Stimulated activated CD4-positive, alpha-beta T cell treated with anti-CD3 and anti-CD28 coated beads, Interleukin-15, amount 100 ng/mL, for 48 hours (primary cell): Measurements from ENCODE around the gene GDNF.
"Not testable (repeated sequence)": the region's sequence is repeated elsewhere in the genome, so short reads cannot be mapped to it uniquely, and the experiment has no call there.

Experiments used
- DNase-seq, 2 donors: peaks; one replicate each; pipeline ENCODE4 v3.0.0-alpha.2; 2020; ENCODE audit warnings: low read depth in 2 of 2

Gene GDNF, protein sequence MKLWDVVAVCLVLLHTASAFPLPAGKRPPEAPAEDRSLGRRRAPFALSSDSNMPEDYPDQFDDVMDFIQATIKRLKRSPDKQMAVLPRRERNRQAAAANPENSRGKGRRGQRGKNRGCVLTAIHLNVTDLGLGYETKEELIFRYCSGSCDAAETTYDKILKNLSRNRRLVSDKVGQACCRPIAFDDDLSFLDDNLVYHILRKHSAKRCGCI

DNA sequence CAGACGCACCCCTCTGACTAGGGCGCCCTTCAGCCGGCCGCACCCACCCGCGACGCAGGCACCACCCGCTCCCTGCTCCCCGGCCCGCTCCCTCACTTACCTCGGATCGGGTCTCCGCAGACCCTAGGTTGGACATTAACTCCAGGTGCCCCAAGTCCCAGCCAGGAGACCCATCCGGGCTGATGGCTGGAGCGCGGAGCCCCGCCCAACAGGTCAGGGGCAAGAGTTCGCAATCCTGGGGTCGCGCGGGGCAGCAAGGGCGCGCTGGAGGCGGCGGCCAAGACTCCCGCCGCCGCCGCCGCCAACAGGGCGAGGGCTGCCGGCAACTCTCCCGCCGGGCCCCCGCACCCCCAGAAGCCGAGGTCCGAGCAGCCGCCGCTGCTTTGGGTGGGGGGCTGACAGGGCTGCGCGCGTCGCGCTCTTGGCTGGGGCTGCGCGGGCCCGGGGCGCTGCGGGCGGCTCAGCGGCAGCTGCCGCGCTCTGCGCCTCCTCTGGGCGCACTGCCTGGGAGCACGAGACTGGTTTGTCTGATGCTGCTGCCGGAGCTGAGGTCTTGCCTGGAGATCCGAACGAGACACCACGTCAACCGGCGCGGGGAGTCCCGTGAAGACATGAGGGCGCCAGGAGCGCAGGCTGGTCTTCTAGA is at the start of gene GDNF:
Gene GDNF, minus strand, starts transcription at position 635 of the 646 bp plus-strand sequence. CDS start 5,245 bp downstream, outside the sequence.
- DNase-seq = no peak

DNA sequence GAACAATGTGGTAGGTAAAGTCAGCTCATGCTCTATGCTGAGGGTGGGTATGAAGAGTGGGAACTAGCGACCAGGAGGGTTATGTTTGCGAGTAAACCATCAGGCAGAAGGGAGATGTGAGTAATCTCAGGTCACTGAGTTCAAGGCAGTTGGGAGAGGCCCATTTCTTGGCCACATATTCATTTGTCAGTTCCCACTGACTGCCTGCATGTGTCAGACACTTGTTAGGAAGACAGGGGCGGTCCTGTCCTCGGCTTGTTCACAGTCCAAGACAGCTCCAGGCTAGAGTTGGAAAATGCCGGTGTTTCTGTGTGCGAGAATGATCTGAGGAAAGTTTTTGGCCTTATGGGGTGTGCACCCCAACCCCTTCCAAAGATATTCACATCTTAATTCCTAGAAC is 48.6 kb upstream of the GDNF start:
- no peak for DNase-seq

DNA sequence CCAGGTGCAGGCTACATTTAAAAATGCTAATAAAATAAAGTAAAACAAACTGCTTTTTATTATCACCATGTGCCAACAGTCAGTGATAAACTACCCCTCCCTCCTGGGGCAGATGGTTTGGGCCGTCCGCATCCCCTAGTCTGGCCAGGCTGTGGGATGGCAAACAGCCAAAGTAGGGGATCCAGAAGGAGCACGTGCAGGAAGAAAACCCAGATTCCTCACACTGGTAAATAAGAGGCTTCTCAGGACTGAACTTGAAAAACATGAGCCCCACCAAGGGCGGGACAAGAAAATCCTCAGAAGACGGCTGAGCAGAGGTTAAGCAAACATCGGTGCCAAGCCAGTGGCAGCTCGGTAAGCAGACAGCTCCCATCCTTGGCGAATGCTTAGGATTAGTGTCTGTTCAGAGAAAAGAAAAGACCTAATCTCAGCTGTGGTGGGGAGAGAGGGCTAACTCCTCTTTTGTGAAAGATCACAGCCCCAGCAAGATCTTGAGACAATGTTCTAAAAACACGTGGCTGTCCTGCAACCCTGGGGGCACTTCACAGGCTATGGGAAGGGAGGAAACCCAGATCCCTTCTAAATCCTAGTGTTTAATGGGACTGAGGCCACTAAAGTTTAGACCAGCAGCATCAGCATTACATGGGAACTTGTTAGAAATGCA is 46.5 kb upstream of the GDNF start:
- DNase-seq = no peak

DNA sequence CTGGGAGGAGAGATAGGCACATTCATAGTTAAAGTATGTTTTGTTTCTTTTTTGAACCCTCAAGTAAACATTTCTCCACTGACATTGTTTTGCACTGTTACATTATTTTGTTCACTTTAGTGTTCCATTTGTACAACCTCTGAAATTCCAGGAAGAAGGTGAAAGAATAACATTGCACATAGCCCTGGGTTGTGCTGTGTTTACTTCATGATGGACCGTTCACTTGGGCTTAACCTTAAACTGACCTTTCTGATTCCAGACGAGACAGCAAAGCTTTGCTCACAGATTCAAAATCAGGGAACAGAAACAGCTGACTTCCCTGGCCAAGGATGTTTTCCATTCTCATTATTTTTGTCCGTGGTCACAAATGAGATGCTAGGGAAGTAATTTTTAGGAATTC is 42.8 kb upstream of the GDNF start:
- no peak for DNase-seq

DNA sequence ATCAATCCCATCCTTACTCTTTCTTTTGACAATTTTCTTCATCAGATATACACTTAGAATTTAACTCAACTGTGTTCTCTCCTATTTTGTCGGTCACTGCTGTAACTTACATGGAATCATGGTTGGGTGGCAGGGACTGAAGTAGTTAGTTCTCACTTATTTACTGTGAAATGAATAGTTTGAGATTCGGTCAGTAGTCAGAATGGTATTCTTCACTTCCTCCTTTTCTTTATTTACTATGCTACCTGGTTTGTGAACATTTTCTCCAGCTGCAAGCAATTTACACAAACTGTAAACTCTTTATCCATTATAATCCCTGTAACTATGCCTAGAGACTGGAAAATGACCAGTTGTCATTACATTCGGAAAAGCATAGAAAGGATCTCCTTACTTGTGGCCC is 41.5 kb upstream of the GDNF start:
- DNase-seq = no peak

DNA sequence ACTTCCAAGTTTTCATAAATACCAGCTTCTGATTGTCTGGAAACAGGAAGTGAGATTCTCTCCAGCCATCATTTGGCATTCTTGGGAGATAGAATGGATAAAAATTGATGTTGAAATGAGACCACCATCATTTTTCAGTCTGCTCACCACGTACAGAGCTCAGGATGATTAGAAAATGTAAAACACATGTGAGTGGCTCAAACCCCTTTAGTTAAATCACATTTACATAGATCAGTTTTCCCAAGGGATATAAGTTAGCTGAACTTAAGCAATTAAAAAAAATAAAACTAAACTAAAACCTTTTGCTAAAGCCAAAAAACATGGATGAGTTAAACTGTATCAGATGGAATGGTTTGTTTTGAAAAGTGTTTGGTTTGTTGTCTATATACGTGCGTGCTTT is 37.1 kb upstream of the GDNF start:
- no peak for DNase-seq

DNA sequence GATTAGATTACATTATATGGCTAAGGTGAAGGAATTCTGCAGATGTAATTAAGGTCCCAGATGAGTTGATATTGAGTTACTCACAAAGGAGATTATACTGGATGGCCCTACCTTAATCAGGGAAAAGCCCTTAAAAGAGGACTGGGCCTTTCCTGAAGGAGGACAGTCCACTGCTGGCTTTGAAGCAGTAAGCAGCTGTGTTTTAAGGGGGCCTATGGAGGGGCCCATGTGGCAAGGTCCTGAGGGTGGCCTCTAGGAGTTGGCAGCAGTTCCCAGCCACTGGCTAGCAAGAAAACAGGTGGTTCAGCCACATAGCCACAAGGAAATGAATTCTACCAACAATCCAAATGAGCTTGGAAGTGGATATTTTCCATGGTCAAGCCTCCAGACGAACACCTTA is 36.4 kb upstream of the GDNF start:
- DNase-seq = no peak

DNA sequence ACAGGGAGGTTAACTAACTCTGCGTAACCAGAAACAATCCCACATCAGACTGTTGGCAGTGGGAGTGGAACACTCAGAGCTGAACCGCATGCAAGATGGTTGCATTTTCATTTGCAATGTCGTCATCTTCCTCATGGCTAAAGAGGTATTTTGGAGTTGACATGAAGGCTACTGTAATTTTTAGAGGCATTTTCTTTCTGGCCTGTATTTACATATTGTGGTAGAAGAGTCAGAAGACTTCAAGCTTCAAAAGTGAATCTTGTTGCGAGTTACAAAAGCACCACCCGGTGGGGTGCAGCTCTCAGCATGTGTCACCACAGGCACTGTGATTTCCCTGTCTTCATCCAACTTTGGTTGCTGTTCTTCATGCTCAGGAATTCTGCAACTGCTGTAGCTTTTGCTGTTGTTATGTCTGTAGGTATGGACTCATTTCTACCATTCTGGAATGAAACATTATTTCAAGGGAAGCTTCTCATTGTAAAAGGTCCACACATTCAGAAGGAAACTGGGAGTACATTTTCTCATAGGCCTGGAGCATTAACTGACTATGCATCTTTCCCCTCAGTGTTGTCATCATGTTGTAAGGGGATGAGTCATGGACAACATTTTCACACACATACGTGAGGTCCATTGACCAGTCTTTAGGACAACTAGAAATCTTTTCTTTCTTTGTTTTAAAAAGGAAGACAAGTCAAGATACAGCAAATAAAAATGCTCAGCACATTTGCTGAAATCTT is 35.4 kb upstream of the GDNF start:
- DNase-seq = no peak

DNA sequence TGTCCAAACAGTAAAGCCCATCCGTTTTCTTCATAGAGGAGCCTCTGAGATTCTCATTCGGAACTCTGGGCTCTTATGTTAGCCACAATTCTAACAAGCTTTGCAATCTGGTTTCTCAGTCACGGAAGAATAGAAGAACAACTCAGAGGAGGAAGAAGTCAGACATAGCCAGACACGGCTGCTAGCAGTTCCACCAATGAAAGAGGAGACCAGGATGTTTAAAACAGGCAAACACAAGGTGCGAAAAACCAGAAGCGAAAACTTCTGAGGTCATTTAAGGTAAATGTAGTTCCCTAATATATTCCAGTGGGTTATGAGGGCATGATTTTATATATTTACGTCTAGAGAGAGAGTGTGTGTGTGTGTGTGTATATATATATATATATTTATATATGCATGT is 34.1 kb upstream of the GDNF start:
- DNase-seq = no peak

DNA sequence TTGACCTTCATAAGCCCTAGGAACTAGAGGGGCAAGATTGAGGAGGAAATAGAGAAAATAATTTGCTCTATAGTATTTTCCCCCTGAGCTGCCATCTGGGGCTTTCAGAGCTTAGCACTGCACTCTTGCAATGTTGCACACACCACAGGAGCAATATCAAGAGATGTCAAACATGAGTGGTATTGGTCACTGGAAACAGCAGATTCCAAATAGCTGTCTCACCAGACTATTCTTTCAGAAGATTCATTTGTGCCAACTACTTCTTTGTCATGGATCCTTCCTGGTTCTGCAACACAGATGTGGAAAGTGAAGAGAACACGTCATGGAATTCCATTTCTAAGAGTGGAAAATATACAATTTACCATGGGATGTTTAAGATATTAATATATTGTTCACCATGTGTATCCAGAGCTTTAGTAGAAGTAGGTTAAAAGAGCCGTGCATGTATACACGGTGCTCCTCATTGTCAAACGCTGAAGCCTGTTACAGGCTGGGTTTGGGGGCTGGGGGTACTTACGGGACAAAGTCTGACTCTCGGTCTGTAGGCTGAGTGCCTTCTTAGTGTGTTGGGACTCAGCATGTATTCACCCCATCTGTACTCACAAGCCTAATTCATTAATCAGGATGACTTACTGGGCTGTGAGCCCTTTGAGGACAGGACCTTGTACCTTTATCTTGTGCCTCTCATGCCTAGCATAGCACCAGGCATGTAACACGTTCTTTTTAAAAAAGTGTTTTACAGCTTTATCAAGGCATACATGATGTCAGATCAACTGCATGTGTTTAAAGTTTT is 31.4 kb upstream of the GDNF start:
- DNase-seq = no peak

DNA sequence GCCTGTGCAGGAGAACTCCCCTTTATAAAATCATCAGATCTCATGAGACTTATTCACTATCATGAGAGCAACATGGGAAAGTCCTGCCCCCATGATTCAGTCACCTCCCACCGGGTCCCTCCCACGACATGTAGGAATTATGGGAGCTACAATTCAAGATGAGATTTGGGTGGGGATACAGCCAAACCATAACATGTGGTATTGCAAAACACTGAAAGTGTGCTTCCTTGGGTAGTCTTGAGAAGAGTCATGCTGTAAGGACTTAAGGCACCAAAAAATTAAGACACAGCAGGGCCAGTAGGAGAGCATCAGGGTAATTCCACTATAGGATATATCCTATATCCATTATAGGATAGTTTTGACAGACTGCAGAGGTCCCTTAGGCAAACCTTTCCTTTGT is 29.4 kb upstream of the GDNF start:
- no peak for DNase-seq

DNA sequence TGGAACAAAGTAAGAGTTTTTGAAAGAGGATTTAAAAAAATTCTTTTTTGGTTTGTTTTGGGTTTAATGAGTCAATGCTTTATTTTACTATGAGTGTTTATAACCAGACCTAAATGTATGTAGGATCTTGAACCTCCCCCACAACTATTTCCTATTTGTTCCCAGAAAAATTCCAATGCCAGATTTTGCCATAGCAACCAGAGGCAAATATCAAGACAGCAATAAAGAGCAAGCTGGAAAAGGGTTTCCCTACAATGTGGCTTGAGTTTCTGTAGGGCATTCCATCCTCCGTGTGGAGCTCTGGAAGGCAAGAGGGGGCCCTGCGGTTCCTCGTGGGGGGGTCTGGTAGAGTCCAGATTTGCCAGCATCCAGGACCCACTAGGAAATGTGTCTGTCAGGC is 27.8 kb upstream of the GDNF start:
- DNase-seq = no peak

DNA sequence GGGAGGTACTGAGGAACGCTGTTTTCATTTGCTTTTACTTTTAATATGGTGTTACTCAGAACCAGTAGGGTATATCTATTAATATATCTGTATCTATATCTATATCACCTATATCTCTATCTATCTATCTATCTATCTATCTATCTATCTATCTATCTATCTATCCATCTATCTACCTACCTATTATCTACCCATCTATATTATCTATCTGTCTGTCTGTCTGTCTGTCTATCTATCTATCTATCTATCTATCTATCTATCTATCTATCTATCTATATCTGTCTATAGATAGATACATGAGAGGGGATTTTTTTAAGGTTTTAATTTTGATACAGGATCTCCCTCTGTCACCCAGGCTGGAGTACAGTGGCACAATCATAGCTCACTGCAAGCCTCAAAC is 23.1 kb upstream of the GDNF start:
- DNase-seq = not testable (repeated sequence)

DNA sequence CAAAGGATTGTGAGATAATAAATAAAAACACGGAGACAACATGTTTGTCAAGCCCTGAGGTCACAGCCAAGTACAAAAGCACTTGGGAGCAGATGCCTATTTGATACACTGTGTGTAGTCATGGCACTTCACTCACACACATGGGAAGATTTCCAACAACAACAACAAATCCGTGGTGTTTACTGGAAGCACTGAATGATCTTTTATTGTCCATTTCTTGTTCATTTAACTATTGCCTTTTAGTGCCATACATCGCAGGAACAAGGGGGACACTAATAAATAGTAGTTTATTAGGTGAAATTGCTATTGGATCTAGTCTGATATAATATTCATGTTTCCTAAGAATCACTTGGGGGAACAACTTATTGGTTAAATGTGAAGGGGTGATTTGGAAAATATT is 20.4 kb upstream of the GDNF start:
- no peak for DNase-seq

DNA sequence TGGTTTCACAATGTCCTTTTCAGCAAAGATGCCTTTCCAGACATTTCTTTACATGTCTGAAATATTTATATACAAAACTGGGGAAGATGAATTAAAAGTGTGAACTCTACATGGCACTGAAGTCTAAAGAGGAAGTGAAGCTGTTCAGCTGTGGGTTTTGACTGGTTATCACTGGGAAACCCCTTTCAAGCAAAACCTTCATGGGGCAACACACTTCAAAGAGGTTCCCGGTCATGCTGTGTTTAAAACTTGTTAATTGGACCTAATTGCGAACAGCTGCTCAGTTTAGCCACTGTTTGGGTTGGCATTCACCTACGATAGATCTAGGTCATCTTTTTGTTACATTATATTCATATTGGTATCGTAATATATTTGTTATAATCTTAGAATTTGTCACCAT is 20.0 kb upstream of the GDNF start:
- DNase-seq = no peak

DNA sequence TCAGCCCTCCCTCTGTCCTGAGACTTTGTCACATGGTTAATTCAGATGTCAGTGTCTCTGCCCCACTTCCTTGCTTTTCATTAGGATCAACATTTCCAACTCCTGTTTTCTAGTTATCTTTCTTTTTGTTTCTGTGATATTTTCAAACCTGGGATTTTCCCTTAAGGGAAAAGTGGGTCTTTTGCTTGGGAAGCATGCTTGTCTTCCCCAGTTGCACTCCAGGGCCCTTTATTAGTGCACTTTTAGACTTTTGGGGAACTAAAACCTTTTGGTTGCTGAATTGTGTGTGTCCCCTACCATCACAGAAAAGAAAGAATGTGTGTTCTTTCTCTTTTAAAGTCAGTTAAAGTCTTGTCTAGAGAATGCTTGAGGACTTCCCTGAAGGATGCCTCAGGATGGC is 18.4 kb upstream of the GDNF start:
- DNase-seq = no peak

DNA sequence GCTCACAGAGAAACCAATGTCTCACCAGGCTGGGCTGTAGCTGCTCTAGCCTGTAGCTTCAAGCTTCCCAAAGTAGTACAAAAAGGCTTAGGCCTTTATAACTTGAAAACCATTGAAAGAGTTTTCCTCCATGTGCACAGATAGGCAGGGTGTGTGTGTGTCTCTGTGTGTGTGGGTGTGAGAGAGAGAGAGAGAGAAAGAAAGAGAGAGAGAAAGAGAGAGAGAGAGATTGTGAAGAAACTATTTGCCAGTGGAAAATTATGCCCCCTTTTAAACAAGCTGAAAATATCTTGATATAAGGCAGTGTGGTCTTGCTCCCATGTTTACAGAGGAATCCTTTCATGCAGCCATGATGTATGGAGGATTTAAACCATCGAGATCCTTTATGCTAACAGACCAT is 17.9 kb upstream of the GDNF start:
- DNase-seq = no peak

DNA sequence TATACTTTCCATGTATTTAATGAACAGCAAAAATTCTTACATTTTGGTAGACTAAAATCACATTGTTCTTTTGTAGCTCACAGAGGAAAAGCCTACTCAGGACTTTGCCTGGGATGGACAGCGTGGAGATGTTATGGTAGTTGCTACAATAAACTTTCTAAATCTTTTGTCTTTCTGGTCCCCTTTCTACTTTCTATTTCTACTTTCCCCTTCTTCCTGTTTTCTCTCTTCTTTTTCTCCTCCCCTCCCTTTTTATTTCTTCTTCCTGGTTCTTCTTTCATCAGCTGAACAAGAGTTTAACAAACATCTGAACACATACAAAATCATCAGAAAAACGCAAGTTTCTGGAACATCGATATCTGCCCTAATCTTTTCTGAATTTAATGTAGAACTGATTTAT is 15.6 kb upstream of the GDNF start:
- no peak for DNase-seq

DNA sequence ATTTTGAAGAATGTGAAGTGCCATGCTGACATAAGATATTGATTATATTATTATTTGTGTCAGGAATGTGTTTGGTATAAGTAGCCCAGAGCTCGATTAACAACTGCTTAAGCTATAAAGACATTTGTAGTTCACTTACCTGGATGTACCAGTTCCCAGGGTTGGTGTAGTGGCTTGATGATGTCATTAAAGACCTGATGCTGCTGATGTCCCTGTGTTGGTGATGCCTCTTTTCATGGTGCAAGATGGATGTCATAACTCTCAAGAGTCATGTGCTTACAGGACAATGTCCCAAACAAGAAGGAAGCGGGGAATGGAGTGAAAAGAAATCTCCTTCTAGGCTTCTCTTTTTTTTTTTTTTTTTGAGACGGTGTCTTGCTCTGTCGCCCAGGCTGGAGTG is 11.5 kb upstream of the GDNF start:
- no peak for DNase-seq

DNA sequence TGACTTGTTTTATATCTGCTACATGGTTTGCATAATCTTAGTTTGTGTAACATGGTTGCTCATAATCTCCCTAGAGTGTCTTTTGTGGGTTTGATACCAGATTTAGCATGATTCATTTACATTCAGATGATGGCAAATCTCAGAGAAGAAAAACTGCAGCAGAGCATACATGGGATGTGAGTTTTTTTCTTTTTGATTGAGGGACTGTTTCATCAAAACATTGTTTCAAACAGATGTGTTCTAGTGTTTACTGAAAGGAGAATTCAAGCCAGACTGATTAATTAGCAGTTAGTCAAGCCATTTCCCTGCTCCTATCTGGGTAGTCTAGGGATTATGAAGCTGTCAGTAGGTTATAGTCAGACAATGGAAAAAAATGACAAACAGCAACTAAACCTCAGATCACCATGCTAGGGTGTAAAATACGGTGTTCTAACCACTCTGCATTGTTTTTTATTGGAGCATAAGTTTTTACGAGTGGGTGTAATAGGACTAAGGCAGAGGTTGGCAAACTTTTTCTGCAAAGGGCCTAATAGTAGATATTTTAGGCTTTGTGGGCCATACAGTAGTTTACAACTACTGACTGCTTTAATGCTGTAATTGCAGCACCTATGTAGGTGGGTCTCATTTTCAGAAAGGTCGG is 10.5 kb upstream of the GDNF start:
- no peak for DNase-seq

DNA sequence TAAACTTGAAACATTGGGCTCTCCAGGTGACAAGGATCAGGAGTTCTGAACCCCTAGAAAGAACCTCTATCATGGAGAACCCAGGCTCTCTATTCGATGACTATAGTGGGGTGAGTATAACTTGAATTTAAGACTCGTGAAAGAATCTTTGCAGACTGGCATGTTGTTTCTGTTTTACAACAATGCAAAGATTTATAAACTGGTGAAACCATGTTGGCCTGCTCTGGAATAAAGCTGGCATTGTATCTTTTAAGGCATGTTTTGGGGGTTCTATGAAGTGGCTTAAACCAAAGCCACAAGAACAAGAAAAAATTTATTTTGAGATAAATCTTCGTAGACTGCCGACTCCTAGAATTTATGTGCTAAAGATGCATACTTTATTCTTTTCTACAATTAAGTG is 9.8 kb upstream of the GDNF start:
- no peak for DNase-seq
